ENCODE measurements around the gene NEUROD1. TPM values are rescaled to one million over a fixed set of nuclear protein-coding genes. Genes with fewer than 3 reads are reported as not detected.

The NEUROD1 gene
- total and polyA plus RNA-seq, 9 of the 15 experiments (the other 6 are each of a cell fraction or from before 2014, with no cell fraction given) = not detected

DNA sequence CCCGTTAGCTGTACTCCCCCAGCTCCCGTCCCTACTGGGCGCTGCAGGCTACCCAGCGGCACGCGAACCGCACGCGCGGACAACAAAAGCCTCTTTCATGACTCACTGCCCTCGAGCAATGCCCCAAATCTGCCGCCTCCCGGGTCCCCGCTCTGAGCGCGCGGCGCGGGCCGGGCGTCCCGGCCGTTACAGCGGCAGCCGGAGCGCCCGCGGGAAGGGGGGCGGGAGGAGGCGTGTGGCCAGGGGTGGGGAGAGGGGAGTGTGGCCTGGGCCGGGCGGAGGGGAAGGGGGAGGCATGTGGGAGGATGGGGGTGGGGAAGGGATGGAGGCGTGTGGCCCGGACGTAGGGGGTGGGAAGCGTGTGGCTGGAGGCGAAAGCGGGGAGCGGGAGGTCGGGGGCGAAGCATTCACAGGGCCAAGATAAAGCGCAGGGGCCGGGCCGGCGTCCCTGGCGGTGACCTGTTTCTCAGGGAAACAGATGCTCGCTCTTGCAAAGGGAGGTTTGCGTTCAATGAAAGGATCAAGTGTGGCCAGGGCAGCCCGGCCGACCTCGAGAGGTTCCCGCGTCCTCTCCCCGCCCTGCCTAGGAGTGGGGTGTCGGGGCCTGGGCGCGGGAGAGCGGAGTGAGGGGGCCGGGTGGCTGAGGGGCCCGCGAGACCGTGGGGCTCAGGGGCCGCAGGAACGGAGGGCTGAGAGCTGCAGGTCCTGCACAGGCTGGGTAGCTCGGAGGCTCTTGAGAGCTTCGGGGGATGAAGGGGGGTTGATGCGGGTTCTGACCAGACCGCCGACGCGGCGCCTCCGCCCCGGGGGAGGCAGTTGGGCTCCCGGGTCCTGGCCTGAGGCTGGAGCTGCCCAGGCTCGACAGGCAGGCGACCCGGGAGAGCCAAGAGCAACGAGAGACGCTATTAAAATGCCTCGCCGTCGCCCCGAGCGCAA lies 3.5 kb upstream of the NEUROD1 start (continued):
- TF ChIP-seq PYGO2 (tag; IDR thresholded peaks at IDR 0.05) (no peak), DIDO1 (tag; IDR thresholded peaks at IDR 0.05; ENCODE audit: low read depth) (no peak), CGGBP1 (CRISPR knock-in tag; IDR thresholded peaks at IDR 0.05) (no peak), GATA2 (CRISPR knock-in tag; IDR thresholded peaks at IDR 0.05) (no peak), CUX1 (CRISPR knock-in tag; IDR thresholded peaks at IDR 0.05) (no peak), NR4A1 (CRISPR knock-in tag; IDR thresholded peaks at IDR 0.05) (no peak), NR4A1 (tag; IDR thresholded peaks at IDR 0.05) (no peak)
- TF ChIP-seq, protein P1, sequence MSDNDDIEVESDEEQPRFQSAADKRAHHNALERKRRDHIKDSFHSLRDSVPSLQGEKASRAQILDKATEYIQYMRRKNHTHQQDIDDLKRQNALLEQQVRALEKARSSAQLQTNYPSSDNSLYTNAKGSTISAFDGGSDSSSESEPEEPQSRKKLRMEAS (CRISPR knock-in tag; IDR thresholded peaks at IDR 0.05) = no peak
